DMS153 treated with DMSO at 0.1 percent for 48 hours (cell line): ENCODE results near the gene IER3.

Source experiments
- DNase-seq: peaks from one replicate; lab custom pipeline; 2025; ENCODE audit not compliant: unreplicated experiment; lab: John Stamatoyannopoulos, UW

IER3 gene

DNA sequence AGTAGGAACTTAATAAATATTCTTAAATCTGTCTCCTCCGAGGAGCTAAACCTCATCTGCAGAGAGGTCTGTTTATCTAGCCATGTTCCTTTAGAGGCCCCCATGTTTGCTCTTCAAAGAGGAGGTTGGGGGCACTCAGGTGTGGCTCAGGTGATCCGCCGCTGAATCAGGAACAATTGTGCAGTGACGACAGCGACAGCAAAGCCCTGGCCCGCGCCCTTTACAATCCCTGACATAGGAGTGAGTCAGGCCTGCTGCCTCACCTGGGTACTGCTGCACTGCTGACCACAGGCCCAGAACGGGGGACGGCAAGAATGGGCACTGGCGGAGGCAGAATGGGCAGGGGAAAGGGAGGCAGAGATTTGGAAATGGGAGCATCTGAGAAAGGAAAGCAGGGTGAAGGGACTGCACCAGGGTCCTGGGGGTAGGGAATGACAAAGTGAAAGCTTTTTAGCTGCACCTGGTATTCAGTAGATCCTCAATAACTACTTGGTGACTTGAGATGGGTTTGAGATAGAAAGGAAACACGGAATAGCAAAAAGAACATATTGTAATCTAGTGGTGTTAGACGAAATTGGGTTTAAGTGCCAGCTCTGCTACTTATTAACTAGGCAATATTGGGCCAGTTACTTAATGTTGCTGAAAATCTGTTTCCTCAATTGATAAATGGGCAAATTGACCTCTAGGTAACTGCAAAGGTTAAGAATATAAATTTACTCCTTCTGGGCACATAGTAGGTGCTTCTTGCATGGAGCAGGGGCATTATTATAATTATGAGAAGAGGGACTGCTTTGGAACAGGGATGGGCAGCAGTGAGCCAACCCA is 5.4 kb upstream of the IER3 start:
- no peak for DNase-seq

DNA sequence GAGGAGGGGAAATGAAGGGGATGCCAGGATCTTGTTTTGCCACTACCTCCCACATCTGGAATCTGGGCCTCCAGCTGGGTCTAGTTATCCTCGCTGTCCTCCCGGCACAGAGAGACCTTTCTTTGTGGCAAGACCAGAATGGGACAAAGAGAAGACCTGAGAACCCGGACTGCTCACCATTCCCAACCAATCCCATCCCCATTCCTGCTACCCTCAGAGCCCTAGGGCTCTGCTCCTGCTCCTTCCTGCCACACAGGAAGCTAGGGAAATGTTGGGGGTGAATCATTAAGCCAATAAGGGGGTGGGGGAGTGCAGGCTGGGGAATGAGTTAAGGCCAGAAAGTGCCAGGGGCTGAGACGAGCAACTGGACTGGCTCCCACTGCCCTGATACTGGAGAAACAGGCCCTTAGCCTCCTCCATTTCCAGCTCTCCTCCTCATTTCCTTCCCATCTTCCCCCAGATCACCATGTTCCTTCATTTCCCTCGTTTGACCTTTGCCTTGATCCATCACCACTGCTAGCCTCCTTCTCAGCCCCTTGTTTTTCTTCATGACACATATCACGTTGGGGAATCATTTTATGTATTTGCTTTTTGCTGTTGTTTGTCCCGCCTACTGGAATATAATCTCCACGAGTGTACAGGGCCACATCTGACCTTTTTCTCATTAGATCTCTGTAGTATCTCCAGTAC is 4.6 kb upstream of the IER3 start:
- DNase-seq, result no peak

DNA sequence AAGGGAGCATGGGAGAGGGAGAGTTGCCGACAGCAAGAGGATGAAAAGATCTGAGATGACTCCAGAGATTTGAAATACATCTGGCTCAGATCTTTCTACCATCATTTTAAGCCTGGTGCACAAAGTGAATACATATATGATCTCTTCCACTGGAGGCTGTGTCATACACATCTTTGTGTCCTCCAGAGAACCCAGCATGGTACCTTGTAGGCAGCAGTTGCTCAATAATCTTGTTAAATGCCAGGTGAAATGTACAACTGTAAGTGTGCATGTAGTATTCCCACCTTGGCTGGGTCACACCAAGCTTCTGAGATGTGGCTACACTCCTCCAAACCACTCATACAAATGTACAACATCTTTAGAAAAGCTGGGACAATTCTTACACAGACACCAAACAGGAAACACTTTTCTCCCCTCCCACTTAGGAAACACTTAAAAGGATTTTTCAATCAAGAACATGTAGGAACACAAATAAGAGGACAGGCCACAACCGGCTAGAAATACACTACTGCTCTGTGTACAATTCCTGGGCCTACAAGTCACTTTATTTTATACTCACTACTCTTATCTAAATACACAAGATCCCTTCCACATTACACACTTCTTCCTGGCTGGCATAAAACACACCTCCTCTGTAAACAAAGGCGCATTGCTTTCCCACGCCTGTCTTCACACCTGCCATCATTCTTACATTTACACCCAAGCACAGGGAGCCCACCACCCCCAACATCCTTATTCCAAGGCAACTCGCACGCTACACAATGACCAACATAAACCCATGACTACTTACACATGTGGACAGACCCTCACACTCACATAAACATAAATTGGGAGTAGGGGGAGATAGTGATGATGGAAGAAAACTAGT is 3.8 kb upstream of the IER3 start:
- DNase-seq, result no peak

DNA sequence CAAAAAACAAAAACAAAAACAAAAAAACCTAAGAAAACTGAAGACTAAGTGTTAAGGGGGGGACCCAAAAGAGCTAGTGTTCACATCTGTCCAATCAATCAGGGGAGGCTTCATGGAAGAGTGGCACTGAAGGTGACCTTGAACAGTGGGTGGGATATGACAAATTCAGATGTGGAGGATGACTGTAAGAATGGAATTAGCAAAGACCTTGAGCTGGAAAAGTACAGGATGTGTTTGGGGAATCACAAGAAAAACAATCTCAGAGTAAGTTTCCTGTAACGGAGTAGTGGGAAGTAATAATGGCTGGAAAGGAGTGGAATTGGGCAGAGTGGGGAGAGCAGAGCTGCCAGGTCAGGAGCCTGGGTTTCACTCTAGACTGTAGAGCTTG is 2.9 kb upstream of the IER3 start:
- no peak for DNase-seq

DNA sequence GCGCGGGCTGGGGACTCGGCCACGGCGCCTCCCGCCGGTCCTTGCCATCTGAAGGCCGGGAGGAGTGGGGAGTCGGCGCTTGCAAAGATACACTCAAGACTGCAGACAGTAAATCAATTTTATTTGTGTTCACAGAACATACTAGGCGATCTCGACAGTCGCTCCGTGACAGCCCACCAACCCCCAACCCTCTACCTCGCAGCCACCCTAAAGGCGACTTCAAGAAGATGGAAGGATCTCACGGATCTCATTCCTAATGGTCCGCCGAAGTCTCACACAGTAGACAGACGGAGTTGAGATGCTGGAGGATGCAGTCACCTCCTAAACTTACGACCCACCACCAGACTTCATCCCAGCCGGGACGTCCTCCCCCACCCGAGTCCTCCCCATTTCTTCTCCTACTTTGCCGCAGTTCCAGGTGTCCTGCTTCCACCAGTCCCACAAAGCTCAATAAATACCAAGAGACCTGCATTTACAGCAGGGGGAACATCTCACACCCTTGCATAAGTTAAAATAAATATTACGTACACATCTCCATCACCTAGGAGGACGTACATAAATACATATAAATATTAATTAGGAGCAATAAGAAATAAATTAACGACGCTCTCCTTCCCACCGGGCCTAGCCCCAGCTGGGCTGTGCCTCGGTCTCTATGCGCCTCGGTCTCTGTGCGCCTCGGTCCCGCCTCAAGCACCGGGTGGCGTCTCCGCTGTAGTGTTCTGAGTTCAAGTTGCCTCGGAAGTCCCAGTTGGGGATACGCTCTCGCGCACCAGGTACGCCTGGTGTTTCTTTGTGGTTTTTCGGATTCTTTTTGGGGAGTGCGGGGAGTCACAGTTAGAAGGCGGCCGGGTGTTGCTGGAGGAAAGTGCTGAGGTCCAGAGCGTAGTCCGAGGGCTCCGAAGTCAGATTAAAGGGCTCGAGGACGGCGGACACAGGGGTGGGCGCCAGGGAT is 971 bp downstream of the IER3 start:
- DNase-seq, result no peak

DNA sequence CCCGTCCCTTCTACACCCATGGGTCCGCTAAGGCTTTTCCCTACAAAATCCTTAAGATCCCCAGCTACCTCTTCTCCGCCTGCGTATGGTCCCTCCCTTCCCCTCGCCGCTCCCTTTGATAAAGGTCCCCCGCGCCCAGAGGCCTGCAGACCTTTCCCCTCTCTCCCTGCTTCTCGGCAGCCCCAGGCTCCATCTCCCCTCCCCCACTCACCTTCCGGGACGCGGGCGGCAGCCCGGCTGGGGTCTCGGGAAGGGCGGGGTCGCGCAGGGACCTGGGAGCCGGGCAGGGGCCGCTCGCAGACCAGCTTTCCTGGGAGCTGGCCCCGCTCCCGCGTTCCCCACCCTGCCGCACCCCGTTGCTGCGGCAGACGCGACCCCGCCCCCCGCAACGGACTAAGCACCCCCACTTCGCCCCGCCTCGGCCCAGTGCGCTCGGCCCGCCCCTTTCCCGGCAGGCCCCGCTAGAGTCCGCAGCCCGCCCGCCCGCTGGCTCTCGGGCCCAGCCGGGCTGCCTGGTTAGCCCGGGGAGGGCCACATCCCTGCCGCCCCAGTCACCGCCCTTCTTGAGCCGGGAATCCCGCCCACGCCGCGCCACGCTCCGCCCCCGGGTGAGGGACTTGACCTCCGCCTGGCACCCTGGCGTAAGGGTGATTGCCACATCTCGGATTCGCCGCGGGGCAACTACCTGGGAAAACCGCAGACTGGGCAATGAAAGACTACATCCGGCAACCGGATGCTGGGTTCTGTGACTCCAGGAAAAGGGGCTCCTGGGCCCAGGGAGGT is 1.8 kb downstream of the IER3 start, which contains the start of gene FLOT1:
Gene FLOT1, minus strand, starts transcription at position 372 of the 783 bp plus-strand sequence. CDS start 498 bp downstream, outside the sequence.
- DNase-seq, result peak; percentile 87

DNA sequence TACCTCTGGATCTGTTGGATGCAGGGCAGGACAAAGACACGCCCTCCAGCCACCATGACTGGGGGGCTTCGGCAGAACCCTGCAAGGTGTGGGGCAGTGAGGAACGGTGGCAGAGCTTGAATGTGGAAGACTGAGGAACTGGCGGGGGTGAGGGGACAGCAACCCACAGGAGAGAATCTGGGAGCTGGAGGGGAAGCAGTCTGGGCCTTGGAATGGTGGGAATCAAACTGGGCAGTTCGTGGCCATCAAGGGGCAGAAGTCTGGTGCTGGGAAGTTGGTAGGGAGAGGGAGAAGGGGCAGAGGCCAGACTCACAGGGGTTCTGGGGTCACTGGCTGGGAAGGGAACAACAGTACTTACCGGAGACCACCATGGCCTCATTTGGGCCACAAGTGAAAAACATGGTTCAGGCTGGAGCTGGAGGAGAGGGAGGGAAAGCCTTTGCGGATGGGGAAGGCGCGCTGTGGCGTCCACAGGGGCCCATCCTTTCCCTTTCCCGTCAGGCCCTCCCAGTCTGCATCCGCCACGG is 2.5 kb downstream of the IER3 start:
- no peak for DNase-seq

DNA sequence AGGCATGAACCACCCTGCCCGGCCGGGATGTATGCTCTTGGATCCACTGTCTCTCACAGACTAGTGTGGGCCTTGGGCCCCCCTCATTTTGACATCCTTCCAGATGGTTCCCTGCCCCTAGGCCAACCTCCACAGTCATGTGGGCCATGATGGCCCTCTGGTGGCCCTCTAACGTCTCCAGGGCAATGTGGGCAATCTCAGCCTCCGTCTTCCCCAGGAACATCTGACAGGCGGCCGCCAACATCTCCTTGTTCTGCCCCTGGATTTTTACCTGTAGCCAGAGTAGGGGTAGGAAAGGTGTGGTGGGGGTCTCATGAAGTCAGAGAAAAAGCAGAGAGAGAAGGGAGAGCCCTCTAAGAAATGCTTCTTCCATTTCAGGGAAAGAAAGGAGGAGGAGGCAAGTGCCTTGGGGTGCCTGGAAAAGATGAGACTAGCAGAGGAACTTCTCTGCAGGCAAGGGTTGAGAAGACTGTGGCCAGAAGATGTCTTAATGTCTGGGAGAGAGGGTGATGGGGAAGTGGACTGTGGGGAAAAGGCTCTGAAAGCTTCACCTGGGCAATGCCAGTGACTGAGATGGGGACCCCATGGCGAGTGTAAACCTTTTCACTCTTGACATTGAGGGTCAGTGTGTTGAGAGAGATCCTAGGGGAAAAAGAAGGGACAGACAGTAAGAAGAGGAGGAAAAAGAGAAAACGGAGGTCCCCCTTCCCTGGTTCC is 3.1 kb downstream of the IER3 start:
- DNase-seq, result no peak

DNA sequence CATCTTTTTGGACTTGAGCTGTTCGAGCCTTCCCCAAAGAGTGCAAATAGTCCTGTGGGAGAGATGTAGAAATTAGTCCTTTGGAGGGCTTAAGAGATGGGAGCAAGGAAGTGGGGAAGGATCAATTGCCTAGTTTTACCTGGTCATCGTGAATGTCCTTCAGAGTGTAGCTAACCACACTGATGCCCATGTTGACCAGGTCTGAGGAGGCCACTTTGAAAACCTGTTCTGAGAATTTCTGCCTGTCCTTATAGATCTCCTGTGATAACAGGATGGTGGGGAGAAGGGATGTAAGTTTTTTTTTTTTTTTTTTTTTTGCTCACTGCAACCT is 3.8 kb downstream of the IER3 start:
- DNase-seq, result no peak

DNA sequence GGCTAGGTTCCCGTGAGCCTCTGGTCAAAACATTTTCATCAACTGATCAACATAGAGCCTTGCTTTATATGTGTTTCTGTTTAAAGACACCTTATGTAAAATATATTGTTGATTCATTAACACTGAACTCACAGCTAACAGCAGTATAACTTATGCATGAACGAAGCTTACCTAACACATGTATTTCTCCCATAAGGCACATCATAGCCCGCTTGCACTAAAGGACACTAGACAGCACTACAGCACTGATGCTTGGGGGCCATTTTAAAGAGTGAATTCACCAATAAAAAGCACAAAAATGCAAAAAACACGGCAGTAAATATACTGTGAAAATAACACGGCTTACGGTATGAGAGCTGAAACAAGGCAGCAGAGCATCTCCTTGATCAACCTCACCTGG is 5.8 kb downstream of the IER3 start:
- DNase-seq, result no peak

DNA sequence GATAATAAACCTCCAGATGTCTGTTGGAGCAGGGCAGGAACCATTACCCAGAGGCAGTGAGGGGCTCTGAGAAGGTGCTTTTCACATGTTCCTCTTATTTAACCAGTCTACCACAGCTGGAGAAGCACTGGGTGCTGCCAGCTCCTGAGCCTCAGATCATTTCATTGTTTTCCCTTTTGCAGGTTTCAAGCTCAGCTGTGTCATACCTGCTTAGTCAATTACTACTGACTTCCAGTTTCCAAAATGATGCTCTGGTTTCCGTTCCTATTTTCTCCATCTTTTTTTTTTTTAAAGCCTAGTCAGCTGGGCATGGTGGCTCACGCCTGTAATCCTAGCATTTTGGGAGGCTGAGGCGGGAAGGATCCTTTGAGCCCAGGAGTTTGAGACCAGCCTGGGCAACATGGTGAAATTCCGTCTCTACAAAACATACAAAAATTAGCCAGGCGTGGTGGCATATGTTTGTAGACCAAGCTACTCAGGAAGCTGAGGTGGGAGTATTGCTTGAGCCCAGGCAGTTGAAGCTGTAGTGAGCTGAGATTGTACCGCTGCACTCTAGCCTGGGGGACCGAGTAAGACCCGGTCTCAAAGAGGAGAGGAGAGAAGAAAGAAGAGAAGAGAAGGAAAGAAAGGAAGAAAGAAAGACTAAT is 8.6 kb downstream of the IER3 start:
- no peak for DNase-seq

DNA sequence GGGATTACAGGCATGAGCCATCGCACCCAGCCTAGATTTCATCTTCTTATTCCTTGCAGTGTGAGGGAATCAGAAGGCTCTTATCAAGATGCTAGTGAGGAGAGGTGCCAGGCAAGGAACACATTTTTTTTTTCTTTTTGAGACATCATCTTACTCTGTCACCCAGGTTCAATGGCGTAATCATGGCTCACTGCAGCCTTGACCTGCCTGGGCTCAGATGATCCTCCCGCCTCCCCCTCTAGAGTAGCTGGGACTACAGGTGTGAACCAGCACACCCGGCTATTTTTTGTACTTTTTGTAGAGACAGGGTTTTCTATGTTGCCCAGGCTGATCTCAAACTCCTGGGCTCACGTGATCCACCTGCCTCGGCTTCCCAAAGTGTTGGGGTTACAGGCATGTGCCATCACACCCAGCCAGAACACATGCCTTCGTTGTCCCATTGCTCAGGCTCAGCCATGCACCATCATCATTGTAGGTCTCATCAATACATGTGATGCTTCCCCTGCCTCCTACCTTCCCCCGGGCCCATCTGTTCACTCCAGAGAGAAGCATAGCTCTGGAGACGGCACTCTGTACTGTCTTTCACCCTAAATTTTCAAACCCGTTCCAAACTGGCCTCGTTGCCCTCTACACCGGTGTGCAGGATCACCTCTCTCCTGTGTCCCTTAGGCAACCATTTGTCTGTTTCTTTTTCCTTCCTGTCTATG is 12.0 kb downstream of the IER3 start:
- no peak for DNase-seq

DNA sequence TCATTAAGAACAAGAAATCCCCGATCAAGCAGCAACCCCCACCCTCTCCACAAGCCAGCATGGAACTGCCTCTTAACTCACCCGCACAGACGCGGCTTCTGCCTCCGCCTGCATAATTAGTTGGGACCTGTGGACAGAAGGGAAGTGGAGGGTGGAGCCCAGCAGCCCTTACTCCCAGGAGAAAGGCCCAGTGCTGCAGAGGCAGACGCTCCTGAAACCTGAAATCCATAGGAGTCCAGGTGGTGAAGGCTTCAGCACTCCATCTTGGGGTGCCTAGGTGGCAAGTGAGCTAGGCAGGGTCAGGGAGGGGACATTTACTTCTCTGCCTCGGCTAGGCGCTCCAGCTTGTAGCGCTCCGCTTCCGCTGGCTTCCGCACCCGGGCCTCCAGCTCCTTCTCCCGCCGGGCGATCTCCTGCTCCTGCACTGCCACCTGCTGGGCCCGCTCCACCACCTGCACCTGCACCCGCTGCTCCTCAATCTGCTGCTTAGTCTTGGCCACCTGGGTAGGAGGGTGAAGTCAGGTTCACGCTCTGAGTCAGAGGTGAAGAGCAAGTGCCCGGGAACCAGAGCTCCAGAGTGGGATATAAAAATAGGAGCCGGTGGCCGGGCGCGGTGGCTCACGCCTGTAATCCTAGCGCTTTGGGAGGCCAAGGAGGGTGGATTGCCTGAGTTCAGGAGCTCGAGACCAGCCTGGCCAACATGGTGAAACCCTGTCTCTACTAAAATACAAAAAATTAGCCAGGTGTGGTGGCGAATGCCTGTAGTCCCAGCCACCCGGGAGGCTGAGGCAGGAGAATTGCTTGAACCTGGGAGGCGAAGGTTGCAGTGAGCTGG is 13.5 kb downstream of the IER3 start:
- DNase-seq, result peak; percentile 68

DNA sequence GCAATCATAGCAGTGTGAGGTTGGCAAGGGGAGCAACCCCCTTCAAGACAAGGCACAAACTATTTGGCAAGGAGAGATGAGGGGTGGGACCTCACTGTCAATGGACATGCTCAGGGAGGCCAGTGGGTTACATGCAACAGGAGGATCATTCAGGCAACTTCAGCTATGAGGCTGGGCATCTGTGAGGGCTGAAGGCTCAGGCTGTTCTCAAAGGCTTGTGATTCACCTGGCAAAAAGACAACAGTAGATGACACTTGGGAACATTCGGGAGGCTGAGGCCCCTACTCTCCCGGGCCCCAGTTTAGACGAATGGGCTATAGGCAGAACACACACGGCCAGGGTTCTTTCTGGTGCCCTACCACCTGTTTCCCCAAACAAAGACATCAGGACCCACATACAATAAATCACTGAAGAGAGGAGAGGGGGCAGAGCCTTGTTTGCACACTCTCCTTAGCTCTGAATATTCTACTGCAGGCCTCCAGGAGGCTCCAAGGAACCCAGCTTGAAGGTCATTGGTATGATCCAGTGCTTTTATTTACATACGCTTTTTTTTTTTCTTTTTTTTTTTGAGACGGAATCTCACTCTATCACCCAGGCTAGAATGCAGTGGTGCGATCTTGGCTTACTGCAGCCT is 16.3 kb downstream of the IER3 start:
- no peak for DNase-seq

DNA sequence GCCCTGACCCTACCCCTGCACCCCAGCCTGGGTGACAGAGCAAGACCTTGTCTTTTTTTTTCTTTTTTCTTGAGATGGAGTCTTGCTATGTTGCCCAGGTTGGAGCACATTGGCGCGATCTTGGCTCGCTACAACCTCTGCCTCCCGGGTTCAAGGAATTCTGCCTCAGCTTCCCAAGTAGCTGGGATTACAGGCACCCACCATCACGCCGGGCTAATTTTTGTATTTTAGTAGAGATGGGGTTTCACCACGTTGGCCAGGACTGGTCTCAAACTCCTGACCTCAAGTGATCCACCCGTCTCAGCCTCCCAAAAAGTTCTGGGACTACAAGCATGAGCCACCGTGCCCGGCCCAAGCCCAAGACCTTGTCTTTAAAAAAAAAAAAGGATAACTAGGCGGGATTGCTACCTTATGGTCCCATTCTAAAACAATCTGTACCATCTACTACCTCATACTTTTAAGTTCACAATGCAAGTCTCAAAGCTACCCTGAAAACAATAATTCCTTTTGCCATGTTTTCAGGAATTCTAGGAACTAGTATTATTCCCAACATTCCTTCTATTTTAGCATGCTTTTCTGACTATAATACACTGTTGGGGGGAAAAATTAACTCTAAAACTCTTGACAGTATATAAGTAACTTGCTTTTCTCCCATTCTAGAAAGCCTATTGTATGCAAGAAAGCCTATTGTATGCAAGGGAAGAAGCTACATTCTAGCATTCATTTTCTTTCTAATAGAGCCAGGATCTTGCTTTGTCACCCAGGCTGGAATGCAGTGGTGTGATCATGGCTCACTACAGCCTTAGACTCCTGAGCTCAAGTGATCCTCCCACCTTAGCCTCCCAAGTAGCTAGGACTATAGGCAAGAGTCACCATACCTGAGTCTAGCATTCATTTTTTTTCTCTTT is 17.6 kb downstream of the IER3 start:
- no peak for DNase-seq
